Measurements from ENCODE around the gene ENHO. TPM values are rescaled to one million over a fixed set of nuclear protein-coding genes. Genes with fewer than 3 reads are reported as not detected.

The ENHO gene
- total and polyA plus RNA-seq, 11 donors: 0.26 to 1.2 (median 0.45) TPM; not detected in 2

DNA sequence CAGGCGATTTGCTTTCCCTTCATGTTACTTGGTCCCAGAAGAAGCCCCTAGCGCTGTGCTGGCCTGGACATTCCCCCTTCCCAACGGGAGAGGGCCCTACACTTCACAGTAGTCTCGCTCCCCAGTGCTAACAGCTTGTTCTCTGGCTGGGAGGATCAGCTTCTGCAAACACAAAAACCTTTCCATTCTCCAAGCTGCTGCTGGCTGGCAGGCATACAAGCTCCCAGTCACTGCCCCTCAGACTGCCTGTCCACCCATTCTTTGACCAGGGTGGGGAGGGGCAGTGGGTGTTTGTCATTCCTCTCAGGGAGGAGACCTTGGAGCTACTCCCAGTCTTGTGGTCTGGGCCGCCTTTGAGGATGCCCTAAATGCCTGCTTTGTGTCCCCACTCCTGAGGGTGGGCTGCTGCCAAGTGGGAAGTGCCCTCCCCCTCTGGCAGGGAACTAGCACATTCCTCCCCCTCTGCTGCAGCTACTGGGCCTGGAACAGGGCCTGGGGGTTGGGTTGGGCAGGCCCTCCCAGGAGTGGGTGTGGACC, 20.8 kb downstream of the ENHO start:
- ATAC-seq: peak; percentile 60 to 87 (median 81)

DNA sequence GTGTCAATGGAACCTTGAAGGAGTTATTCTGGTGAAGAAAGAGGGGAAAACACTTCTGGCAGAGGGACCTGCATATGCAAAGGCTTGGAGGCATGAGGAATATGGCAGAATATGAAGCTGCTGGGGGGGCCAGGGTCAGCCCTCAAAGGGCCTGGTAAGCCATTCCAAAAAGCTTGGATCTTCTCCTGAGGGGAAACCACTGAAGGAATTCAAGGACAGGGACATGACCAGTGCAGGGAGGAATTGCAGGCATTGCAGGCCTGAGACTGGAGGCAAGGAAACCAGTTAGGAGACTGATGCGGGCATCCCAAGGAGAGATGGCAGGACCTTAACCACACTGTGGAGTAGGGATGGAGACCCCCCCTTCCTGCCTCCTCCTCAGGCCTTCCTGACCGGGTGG, 21.4 kb downstream of the ENHO start:
- TF ChIP-seq, protein P1, sequence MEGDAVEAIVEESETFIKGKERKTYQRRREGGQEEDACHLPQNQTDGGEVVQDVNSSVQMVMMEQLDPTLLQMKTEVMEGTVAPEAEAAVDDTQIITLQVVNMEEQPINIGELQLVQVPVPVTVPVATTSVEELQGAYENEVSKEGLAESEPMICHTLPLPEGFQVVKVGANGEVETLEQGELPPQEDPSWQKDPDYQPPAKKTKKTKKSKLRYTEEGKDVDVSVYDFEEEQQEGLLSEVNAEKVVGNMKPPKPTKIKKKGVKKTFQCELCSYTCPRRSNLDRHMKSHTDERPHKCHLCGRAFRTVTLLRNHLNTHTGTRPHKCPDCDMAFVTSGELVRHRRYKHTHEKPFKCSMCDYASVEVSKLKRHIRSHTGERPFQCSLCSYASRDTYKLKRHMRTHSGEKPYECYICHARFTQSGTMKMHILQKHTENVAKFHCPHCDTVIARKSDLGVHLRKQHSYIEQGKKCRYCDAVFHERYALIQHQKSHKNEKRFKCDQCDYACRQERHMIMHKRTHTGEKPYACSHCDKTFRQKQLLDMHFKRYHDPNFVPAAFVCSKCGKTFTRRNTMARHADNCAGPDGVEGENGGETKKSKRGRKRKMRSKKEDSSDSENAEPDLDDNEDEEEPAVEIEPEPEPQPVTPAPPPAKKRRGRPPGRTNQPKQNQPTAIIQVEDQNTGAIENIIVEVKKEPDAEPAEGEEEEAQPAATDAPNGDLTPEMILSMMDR (IDR thresholded peaks at IDR 0.05): no peak
- no peak for TF ChIP-seq POLR2A (IDR thresholded peaks at IDR 0.05)
- ATAC-seq (no peak), DNase-seq (no peak)
- H3K9me3 ChIP-seq: no peaks in the 10 kb centered on the region
- H3K27ac ChIP-seq: no peak overlapping the region
- intact Hi-C loops (cut with DNase I): loop anchor here (2.0 to 10.0 kb wide), 12 partner anchors 46 to 169 kb away; no protein-coding TSS in a partner anchor
- H3K27me3 ChIP-seq: peaks cover 0 to 5% (median 0%) of the 10 kb centered on the region in 9 donors
- WGBS, 4 donors: 56 to 83% (median 74%) methylated on average over 2 of the region's 2 CpGs
- H3K36me3 ChIP-seq: no peaks in the 10 kb centered on the region
- H3K4me1 ChIP-seq: peaks cover 0 to 26% (median 15%) of the 10 kb centered on the region in 12 donors
- no peak overlapping the region for H3K4me3 ChIP-seq

More for the DNA sequence above, 20.8 kb downstream of the ENHO start:
- Histone ChIP-seq H3K36me3 (no peaks in the 10 kb centered on the region), H3K27ac (peak overlapping the region in 1 of 12 donors; percentile 14), H3K27me3 (peaks cover 0 to 5% (median 0%) of the 10 kb centered on the region in 9 donors), H3K4me3 (no peak overlapping the region), H3K4me1 (peaks cover 0 to 26% (median 15%) of the 10 kb centered on the region in 12 donors), H3K9me3 (no peaks in the 10 kb centered on the region)
- no peak for TF ChIP-seq POLR2A (IDR thresholded peaks at IDR 0.05)
- TF ChIP-seq, protein P1 (IDR thresholded peaks at IDR 0.05): peak in 10 of 12 donors; percentile 17 to 55 (median 31)
- 18 to 21% (median 20%) methylated on average over 5 of the region's 5 CpGs for WGBS, 4 donors
- intact Hi-C loops (cut with DNase I): loop anchor here (2.0 to 10.0 kb wide), 13 partner anchors 45 to 170 kb away; no protein-coding TSS in a partner anchor
- peak in 4 of 5 donors; percentile 55 to 62 (median 62) for DNase-seq

DNA sequence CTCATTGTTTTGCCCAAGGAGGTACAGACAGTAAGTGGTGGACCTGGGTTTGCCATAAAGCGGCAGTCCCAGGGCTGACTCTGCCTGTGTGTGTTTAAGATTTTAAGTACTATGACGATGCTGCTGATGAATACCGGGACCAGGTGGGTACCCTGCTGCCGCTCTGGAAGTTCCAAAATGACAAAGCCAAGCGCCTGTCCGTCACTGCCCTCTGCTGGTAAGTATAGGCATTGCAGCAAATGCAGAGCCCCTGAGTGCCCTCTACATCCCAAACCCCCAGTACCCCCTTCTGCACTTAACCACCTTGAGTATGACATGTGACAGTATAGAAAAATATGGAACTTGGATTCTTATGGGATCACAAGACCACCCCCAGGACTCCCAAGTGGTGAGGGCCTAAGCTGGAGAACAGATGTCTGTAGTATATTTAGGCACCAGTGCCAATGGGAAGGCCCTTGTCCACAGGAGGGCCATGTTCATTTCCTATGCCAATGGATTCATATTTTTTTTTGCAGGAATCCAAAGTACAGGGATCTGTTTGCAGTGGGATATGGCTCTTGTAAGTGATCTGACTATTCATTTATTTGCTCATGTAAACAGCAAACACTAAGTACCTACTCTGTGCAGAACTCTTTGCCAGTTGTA, 22.0 kb downstream of the ENHO start:
- 1 to 4% (median 2%) methylated on average over 6 of the region's 6 CpGs for WGBS, 4 donors
- ATAC-seq (peak; percentile 30 to 71 (median 54)), DNase-seq (peak in 4 of 5 donors; percentile 42 to 48 (median 46))
- Histone ChIP-seq H3K27ac (no peak overlapping the region), H3K4me3 (no peak overlapping the region), H3K36me3 (no peaks in the 10 kb centered on the region), H3K9me3 (no peaks in the 10 kb centered on the region), H3K27me3 (peaks cover 0 to 5% (median 0%) of the 10 kb centered on the region in 9 donors), H3K4me1 (peaks cover 0 to 26% (median 15%) of the 10 kb centered on the region in 12 donors)
- TF ChIP-seq, protein P1 (IDR thresholded peaks at IDR 0.05): peak; percentile 94 to 99 (median 98)
- no peak for TF ChIP-seq POLR2A (IDR thresholded peaks at IDR 0.05)
- intact Hi-C loops (cut with DNase I): loop anchor here (1.0 to 10.0 kb wide), 14 partner anchors 47 to 168 kb away; no protein-coding TSS in a partner anchor

DNA sequence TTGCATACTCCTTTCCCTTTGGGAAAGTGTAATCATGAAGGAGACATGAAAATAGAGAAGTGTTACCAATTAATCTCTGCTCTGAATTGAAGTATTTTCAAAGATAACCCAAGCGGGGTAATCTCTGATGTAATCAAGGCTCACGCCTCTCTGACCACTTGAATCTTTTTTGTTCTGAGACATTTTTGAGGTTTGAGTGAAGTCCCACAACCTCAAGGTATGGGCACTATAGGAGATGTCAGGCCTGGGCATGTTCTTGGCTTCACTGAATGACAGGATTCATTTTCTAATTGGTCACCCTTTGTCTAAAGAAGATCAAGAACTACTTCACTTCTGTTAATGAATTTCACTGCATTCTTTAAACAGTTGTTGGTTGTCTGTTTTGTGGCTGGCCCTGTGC, 23.7 kb downstream of the ENHO start:
- TF ChIP-seq, protein P1 (IDR thresholded peaks at IDR 0.05): no peak
- no peak for TF ChIP-seq POLR2A (IDR thresholded peaks at IDR 0.05)
- 76 to 88% (median 78%) methylated on average over 2 of the region's 2 CpGs for WGBS, 4 donors
- H3K27ac ChIP-seq: no peak overlapping the region
- no peaks in the 10 kb centered on the region for H3K9me3 ChIP-seq
- H3K4me1 ChIP-seq: peaks cover 0 to 26% (median 15%) of the 10 kb centered on the region in 12 donors
- no peaks in the 10 kb centered on the region for H3K36me3 ChIP-seq
- no peak overlapping the region for H3K4me3 ChIP-seq
- intact Hi-C loops (cut with DNase I): loop anchor here in 2 of 10 donors (5.0 to 10.0 kb wide), 2 partner anchors 37 to 94 kb away; no protein-coding TSS in a partner anchor
- peaks cover 0 to 5% (median 0%) of the 10 kb centered on the region in 9 donors for H3K27me3 ChIP-seq
- DNase-seq (no peak), ATAC-seq (no peak)
